KG1 (cell line): Measurements from ENCODE around the gene DOCK8.
A peak's percentile ranks its signal among the peaks of the same experiment; 100 is the strongest.
"Not testable (repeated sequence)": the region's sequence is repeated elsewhere in the genome, so short reads cannot be mapped to it uniquely, and the experiment has no call there.

Source experiments
- DNase-seq: peaks from one replicate; lab custom pipeline; 2025; lab: John Stamatoyannopoulos, UW

Gene DOCK8

GRCh38 chr9:224582-225520 lies 10.2 kb downstream of the DOCK8 start:
- peak; percentile 15 for DNase-seq

GRCh38 chr9:227860-228259 lies 13.2 kb downstream of the DOCK8 start:
- no peak for DNase-seq

GRCh38 chr9:228929-229695 lies 14.4 kb downstream of the DOCK8 start:
- no peak for DNase-seq

- DNase-seq: not testable (repeated sequence)
Measured at GRCh38 chr9:231625-232024, 17.0 kb downstream of the DOCK8 start.

GRCh38 chr9:233708-234107 lies 19.0 kb downstream of the DOCK8 start:
- DNase-seq: not testable (repeated sequence)

- no peak for DNase-seq
Measured at GRCh38 chr9:237141-237857, 22.6 kb downstream of the DOCK8 start.

GRCh38 chr9:237858-238345 lies 23.2 kb downstream of the DOCK8 start:
- DNase-seq: no peak

GRCh38 chr9:242461-243080 lies 27.9 kb downstream of the DOCK8 start:
- no peak for DNase-seq

GRCh38 chr9:248278-248961 lies 33.8 kb downstream of the DOCK8 start:
- DNase-seq: no peak

GRCh38 chr9:249025-249424 lies 34.4 kb downstream of the DOCK8 start:
- no peak for DNase-seq

- no peak for DNase-seq
Measured at GRCh38 chr9:250039-250438, 35.4 kb downstream of the DOCK8 start.

- no peak for DNase-seq
Measured at GRCh38 chr9:250625-251024, 36.0 kb downstream of the DOCK8 start.

- DNase-seq: no peak
Measured at GRCh38 chr9:251398-251797, 36.7 kb downstream of the DOCK8 start.

GRCh38 chr9:253539-253938 lies 38.9 kb downstream of the DOCK8 start:
- DNase-seq: no peak

GRCh38 chr9:254516-254915 lies 39.9 kb downstream of the DOCK8 start:
- no peak for DNase-seq

GRCh38 chr9:257957-258356 lies 43.3 kb downstream of the DOCK8 start:
- no peak for DNase-seq

GRCh38 chr9:259405-260404 lies 45.0 kb downstream of the DOCK8 start:
- DNase-seq: no peak

- no peak for DNase-seq
Measured at GRCh38 chr9:264231-264630, 49.6 kb downstream of the DOCK8 start.

GRCh38 chr9:265209-265870 lies 50.7 kb downstream of the DOCK8 start:
- no peak for DNase-seq
